Activated T-cell treated with anti-CD3 and anti-CD28 coated beads, Interleukin-2, amount 50 U/mL, for 72 hours (primary cell): ENCODE data around the gene EIF2S1. TPM values are rescaled to one million over a fixed set of nuclear protein-coding genes. Genes with fewer than 3 reads are reported as not detected.

Experiments
- ATAC-seq, 2 donors: fragments of 150-1000 bp; cut with Tn5 transposase; replicated peaks in 1 of 2; 2 replicates each; pipeline ENCODE4 v1.10.0; 2021; ENCODE audit warnings: moderate library complexity in 2 of 2, mild to moderate bottlenecking in 1 of 2
- DNase-seq, 2 donors: peaks; one replicate each; pipeline ENCODE4 v3.0.0; 2021 to 2022; ENCODE audit warnings: mixed read lengths in 1 of 2
- H3K27ac Mint-ChIP-seq: one replicate; pipeline ENCODE4 v1.8.0; 2022; ENCODE audit warnings: mild to moderate bottlenecking, moderate library complexity, mixed read lengths
- H3K27me3 Mint-ChIP-seq: one replicate; pipeline ENCODE4 v1.8.0; 2022; ENCODE audit warnings: low read depth, mixed read lengths
- H3K36me3 Mint-ChIP-seq, 2 donors: one replicate each; pipeline ENCODE4 v1.8.0; 2022; ENCODE audit warnings: mixed read lengths in 2 of 2, mild to moderate bottlenecking in 1 of 2; ENCODE audit not compliant: insufficient read depth in 2 of 2
- H3K4me1 Mint-ChIP-seq: one replicate; pipeline ENCODE4 v1.8.0; 2022; ENCODE audit warnings: low read depth, mixed read lengths
- H3K4me3 Mint-ChIP-seq, 2 donors: one replicate each; pipeline ENCODE4 v1.8.0; 2022; ENCODE audit warnings: mild to moderate bottlenecking in 2 of 2, mixed read lengths in 2 of 2, moderate library complexity in 2 of 2
- H3K9me3 Mint-ChIP-seq, 2 donors: one replicate each; pipeline ENCODE4 v1.8.0; 2022; ENCODE audit warnings: mixed read lengths in 2 of 2
- total RNA-seq, 2 donors: library from RNA; stranded (reverse); gene quantifications; one replicate each; pipeline ENCODE4 v1.2.3, GENCODE V29; 2022

EIF2S1 gene
- total RNA-seq, 2 donors from 2014 or later: 132 to 172 TPM

- peak overlapping the region; percentile 72 for H3K27ac Mint-ChIP-seq
Observed at GRCh38 chr14:67357186-67357968, 2.8 kb upstream of the EIF2S1 start.

GRCh38 chr14:67357969-67358354 is 2.2 kb upstream of the EIF2S1 start:
- Mint-ChIP-seq H3K4me3 (peak overlapping the region; percentile 91 to 96), H3K4me1 (peaks cover 50% of the 10 kb centered on the region), H3K9me3 (no peaks in the 10 kb centered on the region), H3K27me3 (no peaks in the 10 kb centered on the region), H3K27ac (no peak overlapping the region), H3K36me3 (peaks cover 5 to 6% of the 10 kb centered on the region in 2 donors)
- no peak for ATAC-seq
- DNase-seq: no peak

More at GRCh38 chr14:67357186-67357968, 2.8 kb upstream of the EIF2S1 start:
- Mint-ChIP-seq H3K36me3 (peaks cover 1 to 5% of the 10 kb centered on the region in 2 donors), H3K4me1 (peaks cover 45% of the 10 kb centered on the region), H3K27me3 (no peaks in the 10 kb centered on the region), H3K4me3 (peak overlapping the region; percentile 18 to 72), H3K9me3 (no peaks in the 10 kb centered on the region)
- peak in 1 of 2 donors; percentile 8 for DNase-seq
- no peak for ATAC-seq

- H3K4me1 Mint-ChIP-seq: peaks cover 61% of the 10 kb centered on the region
- H3K36me3 Mint-ChIP-seq: peaks cover 6 to 11% of the 10 kb centered on the region in 2 donors
- no peak for ATAC-seq
- no peaks in the 10 kb centered on the region for H3K27me3 Mint-ChIP-seq
- DNase-seq: no peak
- no peaks in the 10 kb centered on the region for H3K9me3 Mint-ChIP-seq
- H3K27ac Mint-ChIP-seq: peak overlapping the region; percentile 96
- H3K4me3 Mint-ChIP-seq: peak overlapping the region; percentile 91 to 96
Observed at GRCh38 chr14:67358924-67359774, 979 bp upstream of the EIF2S1 start.

DNA sequence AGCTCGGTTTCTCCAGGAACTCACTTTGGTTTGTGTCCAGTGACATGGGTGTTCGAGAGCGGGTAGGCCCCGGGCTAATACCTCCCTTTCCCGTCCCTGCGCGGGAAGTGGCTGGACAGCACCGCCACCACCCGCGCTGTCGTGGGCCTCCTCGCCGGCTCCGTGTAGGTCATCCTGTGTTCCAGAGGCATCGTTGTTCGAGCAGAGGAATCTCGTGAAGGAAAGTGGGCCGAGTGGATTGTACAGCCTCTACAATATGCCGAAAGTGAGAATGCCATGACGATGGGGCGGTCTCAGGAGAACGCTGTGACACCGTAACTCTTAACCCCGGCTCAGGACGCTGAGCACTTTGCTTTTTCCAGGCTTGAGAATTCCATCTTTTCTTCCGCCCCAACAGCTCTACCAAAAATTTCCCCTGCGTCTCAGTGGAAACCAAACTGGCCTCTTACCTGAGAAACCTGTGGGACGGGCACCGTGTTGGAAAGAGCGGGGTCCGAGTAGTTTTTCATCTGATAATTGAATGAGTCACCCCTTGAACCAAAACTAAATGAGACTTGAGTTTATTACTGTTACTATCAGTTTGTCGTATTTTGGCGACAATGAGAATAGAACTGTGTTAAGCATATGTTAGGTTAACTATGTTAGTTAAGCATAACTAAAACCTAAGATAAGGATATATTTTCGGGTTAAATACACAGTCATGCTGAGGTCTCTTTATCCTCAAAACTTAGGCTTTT is 510 bp downstream of the EIF2S1 start:
- ATAC-seq (peak; percentile 12 to 42), DNase-seq (no peak)
- Mint-ChIP-seq H3K27me3 (no peaks in the 10 kb centered on the region), H3K4me1 (peaks cover 75% of the 10 kb centered on the region), H3K4me3 (peak overlapping the region; percentile 91 to 96), H3K9me3 (no peaks in the 10 kb centered on the region), H3K27ac (peak overlapping the region; percentile 96), H3K36me3 (peaks cover 9 to 17% of the 10 kb centered on the region in 2 donors)

- no peak for ATAC-seq
- no peak overlapping the region for H3K27ac Mint-ChIP-seq
- H3K4me1 Mint-ChIP-seq: peaks cover 82% of the 10 kb centered on the region
- DNase-seq: no peak
- no peaks in the 10 kb centered on the region for H3K9me3 Mint-ChIP-seq
- peaks cover 10 to 35% of the 10 kb centered on the region in 2 donors for H3K36me3 Mint-ChIP-seq
- H3K27me3 Mint-ChIP-seq: no peaks in the 10 kb centered on the region
- H3K4me3 Mint-ChIP-seq: no peak overlapping the region
Observed at GRCh38 chr14:67365476-67365875, 5.3 kb downstream of the EIF2S1 start.

DNA sequence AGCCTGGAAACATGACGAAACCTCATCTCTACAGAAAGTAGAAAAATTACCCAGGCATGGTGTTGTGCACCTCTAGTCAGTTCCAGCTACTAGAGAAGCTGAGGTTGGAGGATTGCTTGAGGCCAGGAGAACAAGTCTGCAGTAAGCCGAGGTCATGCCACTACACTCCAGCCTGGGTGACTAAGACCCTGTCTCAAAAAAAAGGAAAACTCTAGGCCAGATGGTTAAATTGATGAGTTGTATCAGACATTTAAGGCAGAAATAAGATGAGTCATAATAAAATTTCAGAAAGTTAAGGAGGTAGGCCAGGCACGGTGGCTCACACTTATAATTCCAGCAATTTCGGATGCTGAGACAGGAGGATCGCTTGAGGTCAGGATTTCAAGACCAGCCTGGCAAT is 10.7 kb downstream of the EIF2S1 start:
- peak overlapping the region; percentile 0 to 62 for H3K4me3 Mint-ChIP-seq

GRCh38 chr14:67371247-67372148 is 11.4 kb downstream of the EIF2S1 start:
- H3K36me3 Mint-ChIP-seq: peaks cover 7 to 30% of the 10 kb centered on the region in 2 donors
- no peak for DNase-seq
- no peaks in the 10 kb centered on the region for H3K27me3 Mint-ChIP-seq
- peak overlapping the region in 1 of 2 donors; percentile 62 for H3K4me3 Mint-ChIP-seq
- no peak overlapping the region for H3K27ac Mint-ChIP-seq
- no peaks in the 10 kb centered on the region for H3K9me3 Mint-ChIP-seq
- ATAC-seq: no peak
- H3K4me1 Mint-ChIP-seq: peaks cover 70% of the 10 kb centered on the region

More for the DNA sequence above, 10.7 kb downstream of the EIF2S1 start:
- Mint-ChIP-seq H3K4me1 (peaks cover 77% of the 10 kb centered on the region), H3K27ac (peak overlapping the region; percentile 86), H3K9me3 (no peaks in the 10 kb centered on the region), H3K27me3 (no peaks in the 10 kb centered on the region), H3K36me3 (peaks cover 6 to 34% of the 10 kb centered on the region in 2 donors)
- DNase-seq (no peak), ATAC-seq (peak; percentile 39 to 40)

GRCh38 chr14:67372833-67373232 is 12.7 kb downstream of the EIF2S1 start:
- peak overlapping the region; percentile 98 for H3K27ac Mint-ChIP-seq
- no peaks in the 10 kb centered on the region for H3K27me3 Mint-ChIP-seq
- peaks cover 13 to 36% of the 10 kb centered on the region in 2 donors for H3K36me3 Mint-ChIP-seq
- DNase-seq (no peak), ATAC-seq (peak in 1 of 2 donors; percentile 25)
- no peaks in the 10 kb centered on the region for H3K9me3 Mint-ChIP-seq
- H3K4me1 Mint-ChIP-seq: peaks cover 69% of the 10 kb centered on the region
- peak overlapping the region; percentile 42 to 85 for H3K4me3 Mint-ChIP-seq

- H3K36me3 Mint-ChIP-seq: peaks cover 13 to 34% of the 10 kb centered on the region in 2 donors
- DNase-seq (peak; percentile 31 to 39), ATAC-seq (peak; percentile 97 to 98)
- H3K4me1 Mint-ChIP-seq: peaks cover 65% of the 10 kb centered on the region
- H3K9me3 Mint-ChIP-seq: no peaks in the 10 kb centered on the region
- peak overlapping the region; percentile 98 for H3K27ac Mint-ChIP-seq
- peak overlapping the region; percentile 42 to 85 for H3K4me3 Mint-ChIP-seq
- H3K27me3 Mint-ChIP-seq: no peaks in the 10 kb centered on the region
Observed at GRCh38 chr14:67373347-67373746, 13.2 kb downstream of the EIF2S1 start.

DNA sequence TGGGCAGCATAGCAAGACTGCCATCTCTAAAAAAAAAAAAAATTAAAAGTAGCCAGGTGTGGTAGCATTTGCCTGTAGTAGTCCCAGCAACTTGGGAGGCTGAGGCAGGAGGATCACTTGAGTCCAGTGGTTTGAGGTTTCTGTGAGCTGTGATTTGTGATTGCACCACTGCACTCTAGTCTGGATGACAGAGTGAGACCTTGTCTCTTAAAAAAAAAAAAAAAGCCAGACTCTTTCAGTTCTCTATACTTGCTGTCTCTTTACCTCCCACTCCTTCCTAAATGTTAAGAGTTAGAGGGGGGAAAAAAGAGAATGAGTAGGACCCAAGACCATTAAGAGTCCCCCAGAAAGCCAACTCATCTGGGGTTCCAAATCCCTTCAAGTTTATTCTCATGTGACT is 17.8 kb downstream of the EIF2S1 start:
- H3K27me3 Mint-ChIP-seq: no peaks in the 10 kb centered on the region
- H3K4me1 Mint-ChIP-seq: peaks cover 24% of the 10 kb centered on the region
- peaks cover 17 to 38% of the 10 kb centered on the region in 2 donors for H3K36me3 Mint-ChIP-seq
- DNase-seq: no peak
- ATAC-seq: no peak
- no peak overlapping the region for H3K4me3 Mint-ChIP-seq
- H3K9me3 Mint-ChIP-seq: no peaks in the 10 kb centered on the region
- H3K27ac Mint-ChIP-seq: peak overlapping the region; percentile 38

DNA sequence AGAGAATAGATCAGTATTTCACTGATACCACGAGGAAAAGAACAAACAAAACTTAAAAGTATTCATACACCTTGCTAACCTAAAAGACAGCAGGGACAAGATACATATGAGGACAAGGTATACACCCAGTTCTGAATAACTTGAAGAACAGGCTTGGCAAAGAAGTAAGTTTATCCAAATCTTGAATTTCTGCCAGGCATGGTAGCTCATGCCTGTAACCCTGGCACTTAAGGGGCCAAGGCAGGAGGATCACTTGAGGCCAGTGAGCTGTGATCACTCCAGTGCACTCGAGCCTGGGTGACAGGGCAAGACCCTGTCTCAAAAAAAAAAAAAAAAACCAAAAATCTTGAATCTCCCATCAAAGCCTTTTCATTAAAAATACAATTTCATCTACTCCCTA is 25.0 kb downstream of the EIF2S1 start:
- no peaks in the 10 kb centered on the region for H3K4me1 Mint-ChIP-seq
- no peak overlapping the region for H3K27ac Mint-ChIP-seq
- no peaks in the 10 kb centered on the region for H3K27me3 Mint-ChIP-seq
- H3K4me3 Mint-ChIP-seq: no peak overlapping the region
- ATAC-seq (no peak), DNase-seq (no peak)
- H3K9me3 Mint-ChIP-seq: no peaks in the 10 kb centered on the region
- H3K36me3 Mint-ChIP-seq: peaks cover 8 to 22% of the 10 kb centered on the region in 2 donors

GRCh38 chr14:67385618-67386017 is 25.5 kb downstream of the EIF2S1 start:
- ATAC-seq: no peak
- Mint-ChIP-seq H3K27ac (no peak overlapping the region), H3K27me3 (no peaks in the 10 kb centered on the region), H3K4me1 (no peaks in the 10 kb centered on the region), H3K4me3 (no peak overlapping the region), H3K36me3 (peaks cover 8 to 21% of the 10 kb centered on the region in 2 donors), H3K9me3 (no peaks in the 10 kb centered on the region)
- no peak for DNase-seq
